ENCODE measurements around the gene CEMIP. TPM values are rescaled to one million over a fixed set of nuclear protein-coding genes. Genes with fewer than 3 reads are reported as not detected.
"Not testable (repeated sequence)": the region's sequence is repeated elsewhere in the genome, so short reads cannot be mapped to it uniquely, and the experiment has no call there.

Gene CEMIP
- total and polyA plus RNA-seq, 7 experiments from 2014 or later: 0.02 TPM; not detected in 6

GRCh38 chr15:80755885-80756284, 23.3 kb upstream of the CEMIP start:
- Histone ChIP-seq H3K27me3 (ENCODE audit: control insufficient read depth in 2 of 2, insufficient read depth in 2 of 2, low read length in 2 of 2) (no peaks in the 10 kb centered on the region), H3K27ac (ENCODE audit: low read depth, low read length) (no peak overlapping the region), H3K4me3 (ENCODE audit: low read length) (no peak overlapping the region), H3K36me3 (ENCODE audit: control insufficient read depth in 2 of 3, insufficient read depth in 3 of 3, low read length in 3 of 3) (no peaks in the 10 kb centered on the region), H3K4me1 (ENCODE audit: control insufficient read depth in 2 of 2, insufficient read depth in 2 of 2, low read length in 2 of 2) (peaks cover 0 to 15% of the 10 kb centered on the region in 2 donors), H3K9me3 (ENCODE audit: control insufficient read depth in 2 of 3, low read length in 3 of 3) (no peaks in the 10 kb centered on the region)
- intact Hi-C loops (cut with micrococcal nuclease): no loop called here
- Mint-ChIP-seq H3K27me3 (peaks cover 0 to 5% (median 0%) of the 10 kb centered on the region in 5 donors), H3K27ac (no peak overlapping the region), H3K36me3 (peaks cover 0 to 4% (median 0%) of the 10 kb centered on the region in 5 donors), H3K4me1 (peaks cover 0 to 6% (median 0%) of the 10 kb centered on the region in 7 donors), H3K9me3 (no peaks in the 10 kb centered on the region), H3K4me3 (no peak overlapping the region)
- ChIA-PET CTCF (no interaction called here), POLR2A (no interaction called here)
- DNase-seq (no peak), ATAC-seq (peak; percentile 58)

GRCh38 chr15:80758130-80758745, 20.9 kb upstream of the CEMIP start:
- H3K27ac ChIP-seq (ENCODE audit: low read depth, low read length): no peak overlapping the region
- no peak for ATAC-seq
- Mint-ChIP-seq H3K36me3 (peaks cover 0 to 4% (median 0%) of the 10 kb centered on the region in 5 donors), H3K4me1 (peaks cover 0 to 6% (median 0%) of the 10 kb centered on the region in 7 donors), H3K27ac (no peak overlapping the region), H3K9me3 (peaks cover 0 to 3% (median 0%) of the 10 kb centered on the region in 11 donors), H3K27me3 (peaks cover 0 to 5% (median 0%) of the 10 kb centered on the region in 5 donors), H3K4me3 (no peak overlapping the region)
- H3K27me3 ChIP-seq (ENCODE audit: control insufficient read depth in 2 of 2, insufficient read depth in 2 of 2, low read length in 2 of 2): no peaks in the 10 kb centered on the region
- H3K36me3 ChIP-seq (ENCODE audit: control insufficient read depth in 2 of 3, insufficient read depth in 3 of 3, low read length in 3 of 3): no peaks in the 10 kb centered on the region
- H3K4me1 ChIP-seq (ENCODE audit: control insufficient read depth in 2 of 2, insufficient read depth in 2 of 2, low read length in 2 of 2): peaks cover 0 to 15% of the 10 kb centered on the region in 2 donors
- H3K9me3 ChIP-seq (ENCODE audit: control insufficient read depth in 2 of 3, low read length in 3 of 3): no peaks in the 10 kb centered on the region
- no peak overlapping the region for H3K4me3 ChIP-seq (ENCODE audit: low read length)
- CTCF ChIA-PET: no interaction called here
- POLR2A ChIA-PET: no interaction called here
- intact Hi-C loops (cut with micrococcal nuclease): no loop called here
- no peak for DNase-seq

- Mint-ChIP-seq H3K4me3 (no peak overlapping the region), H3K36me3 (no peaks in the 10 kb centered on the region), H3K27ac (no peak overlapping the region), H3K9me3 (peaks cover 0 to 3% (median 0%) of the 10 kb centered on the region in 11 donors), H3K4me1 (peaks cover 0 to under 1% (median 0%) of the 10 kb centered on the region in 7 donors), H3K27me3 (peaks cover 0 to 5% (median 0%) of the 10 kb centered on the region in 5 donors)
- Histone ChIP-seq H3K4me1 (ENCODE audit: control insufficient read depth in 2 of 2, insufficient read depth in 2 of 2, low read length in 2 of 2) (peaks cover 0 to 7% of the 10 kb centered on the region in 2 donors), H3K36me3 (ENCODE audit: control insufficient read depth in 2 of 3, insufficient read depth in 3 of 3, low read length in 3 of 3) (no peaks in the 10 kb centered on the region), H3K9me3 (ENCODE audit: control insufficient read depth in 2 of 3, low read length in 3 of 3) (no peaks in the 10 kb centered on the region), H3K27me3 (ENCODE audit: control insufficient read depth in 2 of 2, insufficient read depth in 2 of 2, low read length in 2 of 2) (no peaks in the 10 kb centered on the region), H3K4me3 (ENCODE audit: low read length) (no peak overlapping the region), H3K27ac (ENCODE audit: low read depth, low read length) (no peak overlapping the region)
- DNase-seq (no peak), ATAC-seq (no peak)
- ChIA-PET CTCF (interaction anchor here (0.7 kb wide), 1 partner anchor 208 kb away, joined by 3 read pairs; no protein-coding TSS in a partner anchor), POLR2A (no interaction called here)
- intact Hi-C loops (cut with micrococcal nuclease): no loop called here
These were observed 18.2 kb upstream of the CEMIP start for GRCh38 chr15:80760960-80761359.

- no peak overlapping the region for H3K27ac Mint-ChIP-seq
- H3K9me3 ChIP-seq (ENCODE audit: control insufficient read depth in 2 of 3, low read length in 3 of 3): no peaks in the 10 kb centered on the region
- no peak overlapping the region for H3K4me3 ChIP-seq (ENCODE audit: low read length)
- H3K4me3 Mint-ChIP-seq: no peak overlapping the region
- POLR2A ChIA-PET: no interaction called here
- intact Hi-C loops (cut with micrococcal nuclease): no loop called here
- ATAC-seq: no peak
- H3K4me1 ChIP-seq (ENCODE audit: control insufficient read depth in 2 of 2, insufficient read depth in 2 of 2, low read length in 2 of 2): no peaks in the 10 kb centered on the region
- H3K4me1 Mint-ChIP-seq: no peaks in the 10 kb centered on the region
- CTCF ChIA-PET: interaction anchor here (0.7 kb wide), 1 partner anchor 207 kb away, joined by 3 read pairs; no protein-coding TSS in a partner anchor
- no peak overlapping the region for H3K27ac ChIP-seq (ENCODE audit: low read depth, low read length)
- H3K27me3 Mint-ChIP-seq: peaks cover 0 to 5% (median 0%) of the 10 kb centered on the region in 5 donors
- DNase-seq: no peak
- no peaks in the 10 kb centered on the region for H3K36me3 Mint-ChIP-seq
- H3K9me3 Mint-ChIP-seq: peaks cover 0 to 4% (median 0%) of the 10 kb centered on the region in 11 donors
- H3K27me3 ChIP-seq (ENCODE audit: control insufficient read depth in 2 of 2, insufficient read depth in 2 of 2, low read length in 2 of 2): no peaks in the 10 kb centered on the region
- H3K36me3 ChIP-seq (ENCODE audit: control insufficient read depth in 2 of 3, insufficient read depth in 3 of 3, low read length in 3 of 3): no peaks in the 10 kb centered on the region
These were observed 17.4 kb upstream of the CEMIP start for GRCh38 chr15:80761754-80762153.

GRCh38 chr15:80763235-80763634, 15.9 kb upstream of the CEMIP start:
- H3K4me1 ChIP-seq (ENCODE audit: control insufficient read depth in 2 of 2, insufficient read depth in 2 of 2, low read length in 2 of 2); H3K27me3 ChIP-seq (ENCODE audit: control insufficient read depth in 2 of 2, insufficient read depth in 2 of 2, low read length in 2 of 2); H3K4me3 Mint-ChIP-seq; H3K4me3 ChIP-seq (ENCODE audit: low read length); POLR2A ChIA-PET; H3K36me3 ChIP-seq (ENCODE audit: control insufficient read depth in 2 of 3, insufficient read depth in 3 of 3, low read length in 3 of 3); DNase-seq; H3K36me3 Mint-ChIP-seq; intact Hi-C loops (cut with micrococcal nuclease); H3K9me3 ChIP-seq (ENCODE audit: control insufficient read depth in 2 of 3, low read length in 3 of 3); H3K27ac Mint-ChIP-seq; ATAC-seq; H3K27me3 Mint-ChIP-seq; H3K4me1 Mint-ChIP-seq; H3K9me3 Mint-ChIP-seq; H3K27ac ChIP-seq (ENCODE audit: low read depth, low read length): not testable (repeated sequence)
- CTCF ChIA-PET: interaction anchor here (0.7 kb wide), 1 partner anchor 34 kb away, joined by 3 read pairs; no protein-coding TSS in a partner anchor

- Mint-ChIP-seq H3K36me3 (no peaks in the 10 kb centered on the region), H3K27me3 (peaks cover 0 to 4% (median 2%) of the 10 kb centered on the region in 5 donors), H3K4me3 (no peak overlapping the region), H3K9me3 (peaks cover 0 to 4% (median 0%) of the 10 kb centered on the region in 11 donors), H3K4me1 (no peaks in the 10 kb centered on the region), H3K27ac (no peak overlapping the region)
- intact Hi-C loops (cut with micrococcal nuclease): no loop called here
- no peaks in the 10 kb centered on the region for H3K36me3 ChIP-seq (ENCODE audit: control insufficient read depth in 2 of 3, insufficient read depth in 3 of 3, low read length in 3 of 3)
- ChIA-PET POLR2A (no interaction called here), CTCF (no interaction called here)
- H3K27me3 ChIP-seq (ENCODE audit: control insufficient read depth in 2 of 2, insufficient read depth in 2 of 2, low read length in 2 of 2): no peaks in the 10 kb centered on the region
- H3K4me1 ChIP-seq (ENCODE audit: control insufficient read depth in 2 of 2, insufficient read depth in 2 of 2, low read length in 2 of 2): no peaks in the 10 kb centered on the region
- H3K9me3 ChIP-seq (ENCODE audit: control insufficient read depth in 2 of 3, low read length in 3 of 3): no peaks in the 10 kb centered on the region
- H3K4me3 ChIP-seq (ENCODE audit: low read length): no peak overlapping the region
- DNase-seq: no peak
- H3K27ac ChIP-seq (ENCODE audit: low read depth, low read length): no peak overlapping the region
- no peak for ATAC-seq
These were observed 14.6 kb upstream of the CEMIP start for GRCh38 chr15:80764535-80764934.

- CTCF ChIA-PET: no interaction called here
These were observed 12.9 kb upstream of the CEMIP start for GRCh38 chr15:80766275-80766674.

More at GRCh38 chr15:80766275-80766674, 12.9 kb upstream of the CEMIP start:
- H3K27me3 Mint-ChIP-seq: peaks cover 0 to 11% (median 6%) of the 10 kb centered on the region in 5 donors
- no peaks in the 10 kb centered on the region for H3K4me1 ChIP-seq (ENCODE audit: control insufficient read depth in 2 of 2, insufficient read depth in 2 of 2, low read length in 2 of 2)
- H3K4me1 Mint-ChIP-seq: no peaks in the 10 kb centered on the region
- no peak overlapping the region for H3K4me3 ChIP-seq (ENCODE audit: low read length)
- H3K27me3 ChIP-seq (ENCODE audit: control insufficient read depth in 2 of 2, insufficient read depth in 2 of 2, low read length in 2 of 2): no peaks in the 10 kb centered on the region
- POLR2A ChIA-PET: no interaction called here
- no peaks in the 10 kb centered on the region for H3K36me3 ChIP-seq (ENCODE audit: control insufficient read depth in 2 of 3, insufficient read depth in 3 of 3, low read length in 3 of 3)
- no peak for DNase-seq
- ATAC-seq: no peak
- intact Hi-C loops (cut with micrococcal nuclease): no loop called here
- H3K27ac Mint-ChIP-seq: no peak overlapping the region
- no peaks in the 10 kb centered on the region for H3K9me3 ChIP-seq (ENCODE audit: control insufficient read depth in 2 of 3, low read length in 3 of 3)
- no peaks in the 10 kb centered on the region for H3K36me3 Mint-ChIP-seq
- peaks cover 0 to 4% (median 0%) of the 10 kb centered on the region in 11 donors for H3K9me3 Mint-ChIP-seq
- no peak overlapping the region for H3K27ac ChIP-seq (ENCODE audit: low read depth, low read length)
- no peak overlapping the region for H3K4me3 Mint-ChIP-seq

Measured in naive thymus-derived CD4-positive, alpha-beta T cell (primary cell).